AG09319 (cell line): ENCODE data around the gene C5AR1.

Experiments used
- DNase-seq: peaks from one replicate; pipeline ENCODE4 v3.0.0-alpha.2; 2010; ENCODE audit warnings: low read depth; ENCODE audit errors: extremely low read depth
- CTCF ChIP-seq: IDR thresholded peaks from 2 replicates; pipeline ENCODE4 v1.5.1; 2011; ENCODE audit warnings: low read depth, mild to moderate bottlenecking, inconsistent platforms, low read length, moderate library complexity

Gene C5AR1

GRCh38 chr19:47312366-47313006 lies 2.8 kb downstream of the C5AR1 start:
- no peak for DNase-seq
- TF ChIP-seq CTCF: no peak

GRCh38 chr19:47313754-47314295 lies 4.2 kb downstream of the C5AR1 start:
- TF ChIP-seq CTCF: no peak
- no peak for DNase-seq

DNA sequence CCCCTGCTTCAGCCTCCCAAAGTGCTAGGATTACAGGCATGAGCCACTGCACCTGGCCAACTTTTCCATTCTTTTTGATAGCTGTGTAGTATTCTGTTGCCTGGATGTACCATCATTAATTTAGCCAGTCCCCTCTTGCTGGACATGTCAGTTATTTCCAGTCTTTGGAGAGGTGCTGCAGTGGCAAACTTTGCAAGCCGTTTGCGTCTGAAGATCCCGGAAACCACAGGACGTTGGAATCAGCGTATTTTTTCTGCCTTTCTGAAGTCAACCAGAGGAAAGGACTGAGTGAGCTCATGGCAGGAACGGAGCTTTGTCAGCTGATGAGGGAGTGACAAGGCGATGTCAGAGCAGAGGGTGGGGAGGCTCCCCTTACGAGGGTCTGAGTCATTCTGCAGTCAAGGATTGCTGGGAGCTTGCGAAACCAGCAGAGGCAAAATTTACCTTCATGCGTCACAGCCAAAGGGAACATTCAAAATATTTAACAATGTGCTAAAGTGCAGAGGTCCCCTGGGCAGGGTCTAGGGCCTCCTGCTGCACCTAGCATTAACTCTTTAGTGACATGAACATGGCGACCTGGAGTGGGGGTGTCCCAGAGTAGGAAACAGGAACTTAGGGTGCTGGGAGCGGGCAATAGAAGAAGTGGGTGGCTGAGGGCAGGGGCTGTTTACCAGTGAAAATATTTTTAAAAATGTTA lies 5.6 kb downstream of the C5AR1 start:
- DNase-seq: peak; percentile 56
- no peak for TF ChIP-seq CTCF

GRCh38 chr19:47316513-47316912 lies 6.9 kb downstream of the C5AR1 start:
- DNase-seq: no peak
- no peak for TF ChIP-seq CTCF

GRCh38 chr19:47319923-47320871 lies 10.5 kb downstream of the C5AR1 start:
- TF ChIP-seq CTCF: no peak
- no peak for DNase-seq

DNA sequence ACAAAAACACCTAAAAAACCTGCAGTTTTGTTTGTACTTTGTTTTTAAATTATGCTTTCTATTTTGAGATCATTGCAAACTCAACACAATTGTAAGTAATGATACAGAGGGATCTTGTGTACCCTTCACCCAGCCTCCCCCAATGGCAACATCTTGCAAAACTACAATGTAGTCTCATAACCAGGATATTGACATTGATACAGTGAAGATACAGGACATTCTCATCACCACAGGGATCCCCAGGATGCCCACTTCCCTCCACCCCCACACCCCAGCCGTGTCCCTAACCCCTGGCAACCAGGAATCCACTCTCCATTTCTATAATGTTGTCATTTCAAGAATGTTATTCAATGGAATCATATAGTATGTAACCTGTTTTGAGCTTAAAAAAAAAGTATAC lies 12.0 kb downstream of the C5AR1 start:
- no peak for TF ChIP-seq CTCF
- no peak for DNase-seq
